ENCODE measurements around the gene HLTF.

GRCh38 chr3:149101641-149102040 lies 15.3 kb upstream of the HLTF start:
- TF ChIP-seq EZH2 (IDR thresholded peaks at IDR 0.05; ENCODE audit: insufficient read depth, poor library complexity, severe bottlenecking), result no peak
- TF ChIP-seq EZH2phosphoT487 (IDR thresholded peaks at IDR 0.05; ENCODE audit: insufficient read depth, low read depth), result no peak
